T-helper 2 cell treated with Interferon-gamma antibody and Interleukin-4, amounts not matched to agents 100 ng/mL and 5 ng/mL, for 36 hours (primary cell): ENCODE measurements around the gene UQCRFS1. TPM values are rescaled to one million over a fixed set of nuclear protein-coding genes. Genes with fewer than 3 reads are reported as not detected.

Experiments used
- intact Hi-C: fragments of 100-400 bp; cut with micrococcal nuclease; formaldehyde crosslinking; loops from one replicate; pipeline ENCODE4 v1.15.1; 2023
- total RNA-seq: library from RNA; stranded (reverse); gene quantifications from 2 replicates; pipeline ENCODE4 v1.2.3, GENCODE V29; 2022

The UQCRFS1 gene
- total RNA-seq, 1 donor from 2014 or later, result 31.6 TPM

- intact Hi-C loops, result no loop called here
Measured at GRCh38 chr19:29171525-29171924, 41.4 kb downstream of the UQCRFS1 start.

GRCh38 chr19:29170554-29170953, 42.4 kb downstream of the UQCRFS1 start:
- intact Hi-C loops, result no loop called here

GRCh38 chr19:29162694-29163093, 50.3 kb downstream of the UQCRFS1 start:
- intact Hi-C loops, result no loop called here

- intact Hi-C loops, result no loop called here
Measured at GRCh38 chr19:29155683-29156082, 57.3 kb downstream of the UQCRFS1 start.
